OCI-LY3 (cell line): ENCODE data around the gene SWI5.

Experiments
- H2AFZ ChIP-seq: fragments of 200-600, 300-600 bp; shearing (Covaris generic); 2 replicates; pipeline ENCODE4 v1.6.0; 2014; ENCODE audit warnings: antibody characterized with exemption, low read depth, low read length
- H3K27ac ChIP-seq: fragments of 200-600, 300-600 bp; sonication (generic); 2 replicates; pipeline ENCODE4 v1.5.1; 2014; ENCODE audit warnings: mild to moderate bottlenecking, low read length, moderate library complexity, mixed read lengths
- H3K27me3 ChIP-seq: fragments of 200-600, 300-600 bp; sonication (generic); 2 replicates; pipeline ENCODE4 v1.6.1; 2014; ENCODE audit warnings: low read depth, low read length, mixed read lengths
- H3K36me3 ChIP-seq: fragments of 200-600, 300-600 bp; sonication (generic); replicated peaks from 2 replicates; pipeline ENCODE3; 2014; ENCODE audit warnings: low read depth, low read length, mixed read lengths
- H3K4me1 ChIP-seq: fragments of 300-600, 200-600 bp; sonication (generic); 2 replicates; pipeline ENCODE4 v1.6.1; 2014; ENCODE audit warnings: low read length, mixed read lengths
- H3K4me2 ChIP-seq: fragments of 200-600, 300-600 bp; sonication (generic); 2 replicates; pipeline ENCODE4 v1.6.1; 2014; ENCODE audit warnings: low read length, mixed read lengths
- H3K4me3 ChIP-seq: fragments of 300-600, 200-600 bp; sonication (generic); 2 replicates; pipeline ENCODE4 v1.5.1; 2014; ENCODE audit warnings: antibody characterized with exemption, mild to moderate bottlenecking, low read length, moderate library complexity
- H3K79me2 ChIP-seq: fragments of 300-600, 200-600 bp; shearing (Covaris generic); 2 replicates; pipeline ENCODE4 v1.6.1; 2014; ENCODE audit warnings: mild to moderate bottlenecking, low read length, mixed read lengths
- H3K9ac ChIP-seq: fragments of 300-600, 200-600 bp; shearing (Covaris generic); 2 replicates; pipeline ENCODE4 v1.6.0; 2014; ENCODE audit warnings: mild to moderate bottlenecking, low read length, moderate library complexity
- H3K9me3 ChIP-seq: fragments of 200-600, 300-600 bp; shearing (Covaris generic); 2 replicates; pipeline ENCODE4 v1.6.1; 2014; ENCODE audit warnings: low read length, mixed read lengths; ENCODE audit not compliant: insufficient read depth
- H4K20me1 ChIP-seq: fragments of 200-600, 300-600 bp; sonication (generic); 2 replicates; pipeline ENCODE4 v1.6.1; 2016; ENCODE audit warnings: low read length, mixed read lengths; ENCODE audit not compliant: insufficient read depth
- EZH2phosphoT487 ChIP-seq: fragments of 200-600 bp; shearing (Covaris generic); IDR thresholded peaks from 2 replicates; pipeline ENCODE4 v1.6.1; 2018; ENCODE audit warnings: antibody characterized with exemption, mixed run types, low read depth
- TF ChIP-seq, protein P1 (sequence below): fragments of 200-600, 300-600 bp; sonication (generic); IDR thresholded peaks from 2 replicates; pipeline ENCODE4 v1.5.1; 2014; ENCODE audit warnings: antibody characterized with exemption, low read length, low read depth

Gene SWI5

GRCh38 chr9:128265348-128265847 is 10.7 kb upstream of the SWI5 start:
- H4K20me1 ChIP-seq, result no peaks in the 10 kb centered on the region
- H3K4me1 ChIP-seq, result no peaks in the 10 kb centered on the region
- no peak overlapping the region for H3K27ac ChIP-seq
- H3K27me3 ChIP-seq, result no peaks in the 10 kb centered on the region
- H3K36me3 ChIP-seq, result no peaks in the 10 kb centered on the region
- TF ChIP-seq, protein P1, sequence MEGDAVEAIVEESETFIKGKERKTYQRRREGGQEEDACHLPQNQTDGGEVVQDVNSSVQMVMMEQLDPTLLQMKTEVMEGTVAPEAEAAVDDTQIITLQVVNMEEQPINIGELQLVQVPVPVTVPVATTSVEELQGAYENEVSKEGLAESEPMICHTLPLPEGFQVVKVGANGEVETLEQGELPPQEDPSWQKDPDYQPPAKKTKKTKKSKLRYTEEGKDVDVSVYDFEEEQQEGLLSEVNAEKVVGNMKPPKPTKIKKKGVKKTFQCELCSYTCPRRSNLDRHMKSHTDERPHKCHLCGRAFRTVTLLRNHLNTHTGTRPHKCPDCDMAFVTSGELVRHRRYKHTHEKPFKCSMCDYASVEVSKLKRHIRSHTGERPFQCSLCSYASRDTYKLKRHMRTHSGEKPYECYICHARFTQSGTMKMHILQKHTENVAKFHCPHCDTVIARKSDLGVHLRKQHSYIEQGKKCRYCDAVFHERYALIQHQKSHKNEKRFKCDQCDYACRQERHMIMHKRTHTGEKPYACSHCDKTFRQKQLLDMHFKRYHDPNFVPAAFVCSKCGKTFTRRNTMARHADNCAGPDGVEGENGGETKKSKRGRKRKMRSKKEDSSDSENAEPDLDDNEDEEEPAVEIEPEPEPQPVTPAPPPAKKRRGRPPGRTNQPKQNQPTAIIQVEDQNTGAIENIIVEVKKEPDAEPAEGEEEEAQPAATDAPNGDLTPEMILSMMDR, result no peak
- no peak for TF ChIP-seq EZH2phosphoT487
- H3K4me3 ChIP-seq, result no peak overlapping the region
- H3K9ac ChIP-seq, result no peak overlapping the region
- no peaks in the 10 kb centered on the region for H3K79me2 ChIP-seq
- H2AFZ ChIP-seq, result no peak overlapping the region
- no peak overlapping the region for H3K4me2 ChIP-seq
- no peaks in the 10 kb centered on the region for H3K9me3 ChIP-seq

GRCh38 chr9:128266868-128267590 is 9.0 kb upstream of the SWI5 start:
- H3K36me3 ChIP-seq, result no peaks in the 10 kb centered on the region
- no peaks in the 10 kb centered on the region for H3K4me1 ChIP-seq

DNA sequence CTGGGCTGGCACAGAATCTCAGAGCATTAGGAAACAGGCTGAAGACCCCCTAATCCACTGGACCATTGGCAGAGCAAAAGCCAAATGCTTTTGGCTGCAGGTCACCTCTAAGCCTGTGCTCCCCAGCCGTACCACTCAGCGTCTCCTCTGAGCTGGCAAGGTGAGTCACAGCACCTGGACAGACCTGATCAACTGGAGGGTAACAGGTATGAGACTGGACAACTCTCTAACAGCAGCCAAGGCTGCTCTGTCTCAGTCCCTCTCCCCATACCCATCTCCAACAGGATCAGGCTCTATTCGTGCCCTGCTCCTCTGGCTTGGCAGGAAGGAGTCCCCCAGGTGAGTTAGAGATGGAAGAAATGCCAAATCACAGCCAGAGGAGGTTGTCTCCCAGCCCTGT is 5.0 kb upstream of the SWI5 start:
- TF ChIP-seq, protein P1, result no peak
- no peak for TF ChIP-seq EZH2phosphoT487
- H3K9ac ChIP-seq, result no peak overlapping the region
- H4K20me1 ChIP-seq, result no peaks in the 10 kb centered on the region
- no peak overlapping the region for H3K4me2 ChIP-seq
- peaks cover 10% of the 10 kb centered on the region for H3K79me2 ChIP-seq
- no peak overlapping the region for H2AFZ ChIP-seq
- H3K36me3 ChIP-seq, result no peaks in the 10 kb centered on the region
- no peaks in the 10 kb centered on the region for H3K27me3 ChIP-seq
- H3K4me3 ChIP-seq, result no peak overlapping the region
- H3K9me3 ChIP-seq, result no peaks in the 10 kb centered on the region
- H3K4me1 ChIP-seq, result peaks cover 7% of the 10 kb centered on the region
- no peak overlapping the region for H3K27ac ChIP-seq

More at GRCh38 chr9:128266868-128267590, 9.0 kb upstream of the SWI5 start:
- Histone ChIP-seq H3K27ac (no peak overlapping the region), H3K4me3 (no peak overlapping the region), H2AFZ (no peak overlapping the region), H3K4me2 (no peak overlapping the region), H3K27me3 (no peaks in the 10 kb centered on the region), H4K20me1 (no peaks in the 10 kb centered on the region), H3K79me2 (no peaks in the 10 kb centered on the region), H3K9me3 (no peaks in the 10 kb centered on the region), H3K9ac (no peak overlapping the region)
- TF ChIP-seq, protein P1, result no peak
- no peak for TF ChIP-seq EZH2phosphoT487

DNA sequence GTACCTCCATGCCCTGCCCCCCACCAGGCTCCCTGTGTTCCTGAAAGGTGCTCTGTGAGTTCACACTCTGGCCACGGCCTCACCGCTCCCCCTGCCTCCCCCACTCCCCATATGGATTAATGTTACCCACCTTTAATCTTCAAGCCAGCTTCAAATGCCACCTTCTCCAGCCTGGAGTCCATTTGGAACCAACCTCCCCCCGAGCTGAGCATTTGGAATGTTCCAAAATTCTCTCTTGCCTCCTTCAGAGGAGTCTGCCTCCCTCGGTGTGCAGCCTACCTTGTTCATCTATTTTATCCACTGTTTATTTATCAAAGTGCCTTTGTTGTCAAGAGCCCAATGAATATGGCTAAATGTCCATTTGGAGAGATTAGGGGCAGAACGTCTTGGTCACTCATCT is 4.6 kb upstream of the SWI5 start:
- Histone ChIP-seq H3K79me2 (peaks cover 13% of the 10 kb centered on the region), H3K4me1 (peaks cover 7% of the 10 kb centered on the region), H3K36me3 (no peaks in the 10 kb centered on the region), H3K27me3 (no peaks in the 10 kb centered on the region), H3K9ac (no peak overlapping the region), H3K4me2 (no peak overlapping the region), H3K9me3 (no peaks in the 10 kb centered on the region), H3K27ac (no peak overlapping the region), H4K20me1 (no peaks in the 10 kb centered on the region), H3K4me3 (no peak overlapping the region), H2AFZ (no peak overlapping the region)
- TF ChIP-seq EZH2phosphoT487, result no peak
- TF ChIP-seq, protein P1, result no peak
